Heart left ventricle (tissue), 13 donors: ENCODE measurements around the gene UBAP1.
A peak's percentile ranks its signal among the peaks of the same experiment; 100 is the strongest.

Experiments used
- POLR2A ChIP-seq, 2 donors: fragments of 450-650 bp; IDR thresholded peaks; one replicate each; pipeline ENCODE4 v1.6.1; 2017; ENCODE audit warnings: antibody characterized with exemption in 2 of 2, mild to moderate bottlenecking in 2 of 2, moderate library complexity in 2 of 2
- TF ChIP-seq, protein P1 (sequence below), 12 donors: fragments of 200-600 bp; sonication (generic) in 4 of 12; IDR thresholded peaks; one replicate each; pipeline versions ENCODE4 v1.5.0 to v1.8.0; 2018 to 2022; ENCODE audit warnings: antibody characterized with exemption in 12 of 12, mild to moderate bottlenecking in 5 of 12
- donor health status: ischemic (EF 13 %, LVEDD 7.1; RV severe dilation, severe dysfunction).
- donor health status: DM: no; HTN: yes; CAD: no.
- donor health status: DM: no; HTN: no; CAD: no.
- donor health status: ischemic (EF 25% LVEDD 6.9; RV normal size, moderate dysfunction).
- donor health status: ischemic (EF 25% LVEDD 5.7; RV mildly dilated, moderate dysfunction).
- donor health status: ischemic (EF 35%, LVEDD 5.7; RV mildly dilated, moderate dysfunction).
- donor health status: nonischemic (EF 11% LVEDD 7.7; RV severe dilation, severe dysfunction).
- donor health status: DM: yes; HTN: yes; CAD: no.
- donor health status: PGD.
- donor health status: ischemic (EF 29% LVEDD 5.4; RV normal size, mild dysfunction).
- donor health status: nonischemic (EF 23%, LVEDD 6.1; RV moderate dilation, normal function).

DNA sequence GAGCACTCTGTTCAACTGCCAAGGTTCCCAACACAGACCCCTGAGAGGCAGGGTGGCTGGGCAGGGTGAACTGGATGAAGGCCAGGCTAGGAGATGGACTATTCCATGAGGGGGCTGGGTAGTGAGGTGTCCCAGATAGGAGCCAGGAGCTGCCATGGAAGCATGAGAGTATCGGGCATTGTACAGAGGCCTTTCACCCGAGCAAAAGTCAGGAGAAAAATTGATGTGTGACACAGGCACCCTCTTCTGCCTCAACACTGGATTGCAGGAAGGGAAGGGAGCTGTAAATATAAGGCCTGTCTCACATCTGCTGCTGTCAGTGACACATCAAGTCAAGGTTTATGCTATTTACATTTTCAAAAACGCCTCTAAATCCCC, 74.6 kb downstream of the UBAP1 start:
- TF ChIP-seq, protein P1, sequence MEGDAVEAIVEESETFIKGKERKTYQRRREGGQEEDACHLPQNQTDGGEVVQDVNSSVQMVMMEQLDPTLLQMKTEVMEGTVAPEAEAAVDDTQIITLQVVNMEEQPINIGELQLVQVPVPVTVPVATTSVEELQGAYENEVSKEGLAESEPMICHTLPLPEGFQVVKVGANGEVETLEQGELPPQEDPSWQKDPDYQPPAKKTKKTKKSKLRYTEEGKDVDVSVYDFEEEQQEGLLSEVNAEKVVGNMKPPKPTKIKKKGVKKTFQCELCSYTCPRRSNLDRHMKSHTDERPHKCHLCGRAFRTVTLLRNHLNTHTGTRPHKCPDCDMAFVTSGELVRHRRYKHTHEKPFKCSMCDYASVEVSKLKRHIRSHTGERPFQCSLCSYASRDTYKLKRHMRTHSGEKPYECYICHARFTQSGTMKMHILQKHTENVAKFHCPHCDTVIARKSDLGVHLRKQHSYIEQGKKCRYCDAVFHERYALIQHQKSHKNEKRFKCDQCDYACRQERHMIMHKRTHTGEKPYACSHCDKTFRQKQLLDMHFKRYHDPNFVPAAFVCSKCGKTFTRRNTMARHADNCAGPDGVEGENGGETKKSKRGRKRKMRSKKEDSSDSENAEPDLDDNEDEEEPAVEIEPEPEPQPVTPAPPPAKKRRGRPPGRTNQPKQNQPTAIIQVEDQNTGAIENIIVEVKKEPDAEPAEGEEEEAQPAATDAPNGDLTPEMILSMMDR (IDR thresholded peaks at IDR 0.05) = peak in 8 of 12 donors; percentile 25 to 54 (median 40)
- TF ChIP-seq POLR2A (IDR thresholded peaks at IDR 0.05) = no peak
